ENCODE results near the gene P2RY11. TPM values are rescaled to one million over a fixed set of nuclear protein-coding genes. Genes with fewer than 3 reads are reported as not detected.

Gene P2RY11
- total RNA-seq, 1 experiment from 2014 or later = 43.8 TPM

- TF ChIP-seq REST (IDR thresholded peaks at IDR 0.05; ENCODE audit: low read depth) (no peak), EZH2 (IDR thresholded peaks at IDR 0.05) (no peak)
These were observed 20.2 kb upstream of the P2RY11 start (continued) for GRCh38 chr19:10091370-10091687.

GRCh38 chr19:10091895-10092641 lies 19.4 kb upstream of the P2RY11 start:
- no peak overlapping the region for H3K4me2 ChIP-seq (ENCODE audit: low read length)
- H2AFZ ChIP-seq (ENCODE audit: low read depth, low read length, poor library complexity, severe bottlenecking) = no peak overlapping the region
- no peaks in the 10 kb centered on the region for H3K9me2 ChIP-seq (ENCODE audit: insufficient read depth)
- ChIA-PET CTCF (no interaction called here), POLR2A (no interaction called here), RAD21 (ENCODE audit: low non-redundant PET in 1 of 2, low total read pairs in 2 of 2, uncharacterized antibody in 2 of 2, unreplicated experiment in 2 of 2) (no interaction called here)
- no peak overlapping the region for H3K9ac ChIP-seq (ENCODE audit: low read length)
- H3K4me1 ChIP-seq (ENCODE audit: control insufficient read depth in 1 of 2, insufficient read depth in 2 of 2, low read length in 2 of 2) = peaks cover 11 to 14% of the 10 kb centered on the region in 2 experiments
- BruUV-seq (replicated peaks) = no TSS peak
- DNase-seq (ENCODE audit: low read depth, low spot score) (no peak), ATAC-seq (no peak)
- no peak overlapping the region for H3K27ac ChIP-seq (ENCODE audit: low read depth, low read length)
- no peak for TF ChIP-seq SRF (IDR thresholded peaks at IDR 0.05; ENCODE audit: low read depth)
- H4K20me1 ChIP-seq (ENCODE audit: insufficient read depth) = no peaks in the 10 kb centered on the region
- no peaks in the 10 kb centered on the region for H3K36me3 ChIP-seq (ENCODE audit: control insufficient read depth in 1 of 2, insufficient read depth in 2 of 2, low read length in 2 of 2)
- H3K27me3 ChIP-seq (ENCODE audit: insufficient read depth, low read length) = no peaks in the 10 kb centered on the region
- H3K4me3 ChIP-seq (replicated peaks in 1 of 2; ENCODE audit: low read depth in 1 of 2, low read length in 2 of 2) = no peak overlapping the region
- no peaks in the 10 kb centered on the region for H3K79me2 ChIP-seq (ENCODE audit: insufficient read depth, low read length)
- no peaks in the 10 kb centered on the region for H3K9me3 ChIP-seq (ENCODE audit: control insufficient read depth in 1 of 2, insufficient read depth in 1 of 2, low read depth in 1 of 2, low read length in 2 of 2)
- intact Hi-C loops (cut with micrococcal nuclease) = no loop called here
